Loucy (cell line): ENCODE results near the gene TMEM259.

Source experiments
- CTCF ChIP-seq: fragments of 200-600 bp; sonication (generic); conservative IDR thresholded peaks from 2 replicates; pipeline ENCODE4 v1.5.1; 2014; ENCODE audit warnings: mild to moderate bottlenecking, antibody characterized with exemption, low read length
- EZH2phosphoT487 ChIP-seq: fragments of 200-600 bp; IDR thresholded peaks from 2 replicates; pipeline ENCODE4 v1.6.1; 2018; ENCODE audit warnings: antibody characterized with exemption, mild to moderate bottlenecking, moderate library complexity, borderline replicate concordance

DNA sequence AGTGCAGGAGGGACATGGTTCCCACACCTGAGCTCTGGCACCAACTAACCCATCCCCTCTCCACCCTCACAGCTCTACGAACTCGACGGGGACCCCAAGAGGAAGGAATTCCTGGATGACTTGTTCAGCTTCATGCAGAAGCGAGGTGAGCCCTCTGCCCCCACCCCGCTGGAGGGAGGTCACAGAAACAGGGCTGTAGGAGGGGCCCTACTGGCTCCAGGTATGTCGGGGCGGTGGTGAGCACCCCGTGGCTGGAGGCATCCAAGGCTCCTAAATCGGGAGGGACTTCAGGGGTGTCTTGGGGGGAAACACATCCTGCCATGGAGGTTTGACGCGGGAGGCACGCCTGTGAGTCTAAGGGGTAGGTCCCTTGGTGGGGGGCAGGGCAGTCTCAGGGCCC, 60.9 kb downstream of the TMEM259 start:
- TF ChIP-seq CTCF (no peak), EZH2phosphoT487 (no peak)
